ENCODE results near the gene CORIN.

Gene CORIN

GRCh38 chr4:47701286-47701685, 136.6 kb downstream of the CORIN start:
- POLR2A ChIA-PET = no interaction called here
- TF ChIP-seq SP1 (IDR thresholded peaks at IDR 0.05) (no peak), FOXA1 (IDR thresholded peaks at IDR 0.05) (no peak), ZNF384 (IDR thresholded peaks at IDR 0.05) (no peak), FOXM1 (IDR thresholded peaks at IDR 0.05; ENCODE audit: borderline replicate concordance) (no peak), ELF4 (IDR thresholded peaks at IDR 0.05) (no peak), HDGF (IDR thresholded peaks at IDR 0.05; ENCODE audit: borderline replicate concordance) (no peak), L3MBTL2 (conservative IDR thresholded peaks at IDR 0.05) (no peak), PKNOX1 (IDR thresholded peaks at IDR 0.05) (no peak), TARDBP (IDR thresholded peaks at IDR 0.05) (no peak), NFRKB (IDR thresholded peaks at IDR 0.05) (no peak), SUZ12 (IDR thresholded peaks at IDR 0.05) (no peak), FOXK2 (IDR thresholded peaks at IDR 0.05) (no peak), ARNT (IDR thresholded peaks at IDR 0.05) (no peak), CTBP1 (IDR thresholded peaks at IDR 0.05; ENCODE audit: borderline replicate concordance) (no peak), LEF1 (IDR thresholded peaks at IDR 0.05; ENCODE audit: borderline replicate concordance) (no peak), BHLHE40 (IDR thresholded peaks at IDR 0.05; ENCODE audit: borderline replicate concordance) (no peak)
- CTCF ChIA-PET = interaction anchor here (1.0 kb wide), 1 partner anchor 135 kb away, joined by 3 read pairs; no protein-coding TSS in a partner anchor
- DNase-seq (ENCODE audit: extremely low spot score) = no peak

DNA sequence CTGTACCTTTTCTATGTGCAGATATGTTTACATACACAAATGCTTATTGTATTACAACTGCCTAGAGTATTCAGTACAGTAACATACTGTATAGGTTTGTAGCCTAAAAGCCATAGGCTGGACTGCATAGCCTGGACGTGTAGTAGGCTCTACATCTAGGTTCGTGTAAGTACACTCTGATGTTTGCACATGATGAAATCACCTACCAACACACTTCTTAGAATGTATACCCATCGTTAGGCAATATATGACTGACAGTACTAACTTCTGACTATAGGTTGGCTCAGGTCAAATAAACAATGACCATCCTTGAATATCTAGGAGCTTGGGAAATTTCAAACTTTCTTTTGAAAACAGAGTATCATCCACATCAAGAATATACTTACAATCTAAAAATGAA, 139.0 kb downstream of the CORIN start:
- ChIA-PET CTCF (no interaction called here), POLR2A (no interaction called here)

GRCh38 chr4:47696823-47697222, 141.0 kb downstream of the CORIN start:
- TF ChIP-seq L3MBTL2 (conservative IDR thresholded peaks at IDR 0.05) (no peak), FOXA1 (IDR thresholded peaks at IDR 0.05) (no peak), SUZ12 (IDR thresholded peaks at IDR 0.05) (no peak), BHLHE40 (IDR thresholded peaks at IDR 0.05; ENCODE audit: borderline replicate concordance) (no peak), CTBP1 (IDR thresholded peaks at IDR 0.05; ENCODE audit: borderline replicate concordance) (no peak), FOXM1 (IDR thresholded peaks at IDR 0.05; ENCODE audit: borderline replicate concordance) (no peak), TARDBP (IDR thresholded peaks at IDR 0.05) (no peak), LEF1 (IDR thresholded peaks at IDR 0.05; ENCODE audit: borderline replicate concordance) (no peak), ZNF384 (IDR thresholded peaks at IDR 0.05) (no peak), PKNOX1 (IDR thresholded peaks at IDR 0.05) (no peak), ELF4 (IDR thresholded peaks at IDR 0.05) (no peak), NFRKB (IDR thresholded peaks at IDR 0.05) (no peak), ARNT (IDR thresholded peaks at IDR 0.05) (no peak), FOXK2 (IDR thresholded peaks at IDR 0.05) (no peak), SP1 (IDR thresholded peaks at IDR 0.05) (no peak)
- no peak for DNase-seq (ENCODE audit: extremely low spot score)
- POLR2A ChIA-PET = interaction anchor here (0.6 kb wide), 1 partner anchor 277 kb away, joined by 3 read pairs; no protein-coding TSS in a partner anchor
- CTCF ChIA-PET = no interaction called here

More for the DNA sequence above, 139.0 kb downstream of the CORIN start:
- no peak for DNase-seq (ENCODE audit: extremely low spot score)
- TF ChIP-seq BHLHE40 (IDR thresholded peaks at IDR 0.05; ENCODE audit: borderline replicate concordance) (no peak), TARDBP (IDR thresholded peaks at IDR 0.05) (no peak), SUZ12 (IDR thresholded peaks at IDR 0.05) (no peak), CTBP1 (IDR thresholded peaks at IDR 0.05; ENCODE audit: borderline replicate concordance) (no peak), L3MBTL2 (conservative IDR thresholded peaks at IDR 0.05) (no peak), FOXM1 (IDR thresholded peaks at IDR 0.05; ENCODE audit: borderline replicate concordance) (no peak), LEF1 (IDR thresholded peaks at IDR 0.05; ENCODE audit: borderline replicate concordance) (no peak), ELF4 (IDR thresholded peaks at IDR 0.05) (no peak), ZNF384 (IDR thresholded peaks at IDR 0.05) (no peak), FOXK2 (IDR thresholded peaks at IDR 0.05) (no peak), SP1 (IDR thresholded peaks at IDR 0.05) (no peak), ARNT (IDR thresholded peaks at IDR 0.05) (no peak), PKNOX1 (IDR thresholded peaks at IDR 0.05) (no peak), FOXA1 (IDR thresholded peaks at IDR 0.05) (no peak), NFRKB (IDR thresholded peaks at IDR 0.05) (no peak), HDGF (IDR thresholded peaks at IDR 0.05; ENCODE audit: borderline replicate concordance) (no peak)

- CTCF ChIA-PET = no interaction called here
- no peak for DNase-seq (ENCODE audit: extremely low spot score)
- TF ChIP-seq LEF1 (IDR thresholded peaks at IDR 0.05; ENCODE audit: borderline replicate concordance) (no peak), FOXK2 (IDR thresholded peaks at IDR 0.05) (no peak), ELF4 (IDR thresholded peaks at IDR 0.05) (no peak), NFRKB (IDR thresholded peaks at IDR 0.05) (no peak), TARDBP (IDR thresholded peaks at IDR 0.05) (no peak), SP1 (IDR thresholded peaks at IDR 0.05) (no peak), CTBP1 (IDR thresholded peaks at IDR 0.05; ENCODE audit: borderline replicate concordance) (no peak), HDGF (IDR thresholded peaks at IDR 0.05; ENCODE audit: borderline replicate concordance) (no peak), BHLHE40 (IDR thresholded peaks at IDR 0.05; ENCODE audit: borderline replicate concordance) (no peak), SUZ12 (IDR thresholded peaks at IDR 0.05) (no peak), ARNT (IDR thresholded peaks at IDR 0.05) (no peak), FOXM1 (IDR thresholded peaks at IDR 0.05; ENCODE audit: borderline replicate concordance) (no peak), PKNOX1 (IDR thresholded peaks at IDR 0.05) (no peak)
- POLR2A ChIA-PET = interaction anchor here (1.4 kb wide), 1 partner anchor 219 kb away, joined by 3 read pairs; the partner anchor contains the start of gene NFXL1
Measured at GRCh38 chr4:47695260-47695659, 142.6 kb downstream of the CORIN start.

- TF ChIP-seq FOXK2 (IDR thresholded peaks at IDR 0.05) = no peak
- no peak for TF ChIP-seq FOXA1 (IDR thresholded peaks at IDR 0.05)
- TF ChIP-seq BHLHE40 (IDR thresholded peaks at IDR 0.05; ENCODE audit: borderline replicate concordance) = no peak
- TF ChIP-seq HDGF (IDR thresholded peaks at IDR 0.05; ENCODE audit: borderline replicate concordance) = no peak
- no peak for TF ChIP-seq LEF1 (IDR thresholded peaks at IDR 0.05; ENCODE audit: borderline replicate concordance)
- no peak for TF ChIP-seq SUZ12 (IDR thresholded peaks at IDR 0.05)
- no peak for TF ChIP-seq PKNOX1 (IDR thresholded peaks at IDR 0.05)
- TF ChIP-seq ZNF384 (IDR thresholded peaks at IDR 0.05) = no peak
- no peak for TF ChIP-seq ELF4 (IDR thresholded peaks at IDR 0.05)
- TF ChIP-seq ARNT (IDR thresholded peaks at IDR 0.05) = no peak
- ChIA-PET POLR2A (interaction anchor here (1.4 kb wide), 1 partner anchor 220 kb away, joined by 3 read pairs; the partner anchor contains the start of gene NFXL1), CTCF (interaction anchor here (0.9 kb wide), 1 partner anchor 143 kb away, joined by 3 read pairs; no protein-coding TSS in a partner anchor)
- DNase-seq (ENCODE audit: extremely low spot score) = no peak
Measured at GRCh38 chr4:47694322-47694721, 143.5 kb downstream of the CORIN start.

Data from HEK293T (cell line).